Measurements from ENCODE around the gene GNG7.
A peak's percentile ranks its signal among the peaks of the same experiment; 100 is the strongest.

Gene GNG7

DNA sequence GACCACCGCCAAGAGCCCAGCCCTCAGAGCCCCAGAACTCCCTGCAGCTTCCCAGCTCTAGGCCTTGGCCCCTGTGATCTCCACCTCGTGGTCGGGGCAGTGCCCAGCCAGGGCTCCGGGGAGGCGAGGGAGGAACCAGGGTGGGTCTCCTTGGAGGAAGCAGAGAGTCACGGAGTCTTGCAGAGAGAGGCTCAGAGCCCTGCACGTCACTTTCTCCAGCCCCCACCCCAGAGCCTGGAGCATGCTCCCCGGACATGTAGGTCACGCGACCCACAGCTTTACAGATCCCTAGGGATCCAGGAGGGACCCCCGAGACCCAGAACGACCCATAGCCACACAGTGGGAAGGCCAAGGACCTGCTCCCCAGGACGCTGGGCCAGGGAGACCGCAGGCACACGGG, 214.7 kb downstream of the GNG7 start:
- no peak for DNase-seq (ENCODE audit: low spot score in 2 of 2)
- Mint-ChIP-seq H3K36me3 (ENCODE audit: insufficient read depth) (peaks cover 3% of the 10 kb centered on the region), H3K4me3 (no peak overlapping the region), H3K27me3 (peaks cover 34% of the 10 kb centered on the region), H3K4me1 (peaks cover 15% of the 10 kb centered on the region), H3K9me3 (peaks cover 6% of the 10 kb centered on the region), H3K27ac (ENCODE audit: low read depth) (no peak overlapping the region)
- ATAC-seq (replicated peaks; ENCODE audit: extremely low read depth, poor library complexity, severe bottlenecking): no peak

DNA sequence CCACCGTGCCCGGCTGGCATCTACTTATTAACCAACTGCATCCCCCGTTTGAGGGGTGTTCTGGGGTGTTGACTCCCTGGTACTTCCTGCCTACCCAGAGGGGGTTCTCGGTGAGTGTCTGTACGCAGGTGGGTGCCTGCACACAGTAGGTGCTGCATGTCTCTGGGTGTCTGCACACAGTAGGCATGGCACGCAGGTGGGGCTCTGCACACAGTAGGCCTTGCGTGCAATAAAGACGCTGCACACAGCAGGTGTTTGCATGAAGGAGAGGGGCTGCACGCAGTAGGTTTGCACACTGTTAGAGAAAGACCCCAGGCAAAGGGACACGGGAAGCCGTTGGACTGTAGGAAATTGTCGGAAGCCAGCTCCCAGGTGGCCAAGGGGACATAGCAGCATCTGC, 215.4 kb downstream of the GNG7 start:
- Mint-ChIP-seq H3K36me3 (ENCODE audit: insufficient read depth) (peaks cover 3% of the 10 kb centered on the region), H3K4me3 (no peak overlapping the region), H3K9me3 (peaks cover 6% of the 10 kb centered on the region), H3K27ac (ENCODE audit: low read depth) (no peak overlapping the region), H3K27me3 (peaks cover 26% of the 10 kb centered on the region), H3K4me1 (peaks cover 9% of the 10 kb centered on the region)
- no peak for DNase-seq (ENCODE audit: low spot score in 2 of 2)
- no peak for ATAC-seq (replicated peaks; ENCODE audit: extremely low read depth, poor library complexity, severe bottlenecking)

DNA sequence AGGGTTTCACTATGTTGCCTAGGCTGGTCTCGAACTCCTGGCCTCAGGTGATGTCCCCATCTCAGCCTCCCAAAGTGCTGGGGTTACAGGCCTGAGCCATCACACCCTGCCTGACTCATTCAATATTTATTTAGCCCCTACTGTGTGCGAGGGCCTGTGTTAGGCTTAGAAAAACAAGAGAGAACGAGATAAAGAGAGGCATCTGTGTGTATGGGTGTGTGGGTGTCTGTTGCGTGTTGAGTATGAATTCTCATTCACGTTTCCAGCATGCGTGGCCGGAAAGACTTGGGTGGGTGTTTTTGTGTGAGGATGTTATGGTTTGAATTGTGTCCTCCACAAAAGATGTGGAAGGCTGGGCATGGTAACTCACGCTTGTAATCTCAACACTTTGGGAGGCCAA, 217.1 kb downstream of the GNG7 start:
- peaks cover 9% of the 10 kb centered on the region for H3K4me1 Mint-ChIP-seq
- peaks cover 3% of the 10 kb centered on the region for H3K36me3 Mint-ChIP-seq (ENCODE audit: insufficient read depth)
- peaks cover 6% of the 10 kb centered on the region for H3K9me3 Mint-ChIP-seq
- no peak overlapping the region for H3K27ac Mint-ChIP-seq (ENCODE audit: low read depth)
- ATAC-seq (replicated peaks; ENCODE audit: extremely low read depth, poor library complexity, severe bottlenecking) (no peak), DNase-seq (ENCODE audit: low spot score in 2 of 2) (no peak)
- H3K4me3 Mint-ChIP-seq: no peak overlapping the region
- peaks cover 10% of the 10 kb centered on the region for H3K27me3 Mint-ChIP-seq

DNA sequence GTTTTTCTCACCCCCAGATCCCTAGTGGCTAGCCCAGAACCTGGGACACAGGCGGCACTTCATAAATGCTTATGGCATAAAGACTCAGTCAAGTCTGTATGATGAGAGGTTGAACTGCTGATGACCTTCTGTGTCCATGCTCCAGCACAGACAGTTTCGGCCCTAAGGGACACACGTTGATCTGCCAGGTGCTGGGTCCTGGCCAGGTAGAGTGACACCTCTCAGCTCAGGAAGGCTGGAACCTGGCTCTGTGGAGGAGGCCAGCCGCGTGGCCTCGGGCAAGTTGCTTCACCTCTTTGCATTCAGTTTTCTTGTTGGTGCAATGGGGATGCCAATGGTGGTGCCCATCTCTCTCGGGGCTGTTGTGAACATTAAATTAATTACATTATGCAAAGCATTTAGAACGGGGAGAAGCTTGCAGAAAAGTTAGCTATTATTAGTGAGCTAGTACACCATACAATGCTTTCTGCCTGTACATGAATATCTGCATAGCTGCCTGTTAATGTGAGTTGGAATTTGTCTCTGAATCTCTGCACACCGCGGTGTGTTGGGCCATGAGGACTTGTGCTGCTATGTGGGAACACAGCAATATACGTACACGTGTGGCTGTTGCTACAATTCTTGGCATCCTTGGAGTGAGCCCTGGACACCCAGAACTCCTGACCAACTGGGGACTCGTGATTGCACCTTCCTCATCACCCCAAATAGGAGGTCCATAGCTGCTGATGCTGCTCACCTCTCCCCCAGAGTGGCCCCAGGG, 218.1 kb downstream of the GNG7 start:
- Mint-ChIP-seq H3K27ac (ENCODE audit: low read depth) (no peak overlapping the region), H3K9me3 (peaks cover 6% of the 10 kb centered on the region), H3K4me1 (peaks cover 4% of the 10 kb centered on the region), H3K27me3 (peaks cover 2% of the 10 kb centered on the region), H3K36me3 (ENCODE audit: insufficient read depth) (no peaks in the 10 kb centered on the region), H3K4me3 (no peak overlapping the region)
- DNase-seq (ENCODE audit: low spot score in 2 of 2) (no peak), ATAC-seq (replicated peaks; ENCODE audit: extremely low read depth, poor library complexity, severe bottlenecking) (no peak)

DNA sequence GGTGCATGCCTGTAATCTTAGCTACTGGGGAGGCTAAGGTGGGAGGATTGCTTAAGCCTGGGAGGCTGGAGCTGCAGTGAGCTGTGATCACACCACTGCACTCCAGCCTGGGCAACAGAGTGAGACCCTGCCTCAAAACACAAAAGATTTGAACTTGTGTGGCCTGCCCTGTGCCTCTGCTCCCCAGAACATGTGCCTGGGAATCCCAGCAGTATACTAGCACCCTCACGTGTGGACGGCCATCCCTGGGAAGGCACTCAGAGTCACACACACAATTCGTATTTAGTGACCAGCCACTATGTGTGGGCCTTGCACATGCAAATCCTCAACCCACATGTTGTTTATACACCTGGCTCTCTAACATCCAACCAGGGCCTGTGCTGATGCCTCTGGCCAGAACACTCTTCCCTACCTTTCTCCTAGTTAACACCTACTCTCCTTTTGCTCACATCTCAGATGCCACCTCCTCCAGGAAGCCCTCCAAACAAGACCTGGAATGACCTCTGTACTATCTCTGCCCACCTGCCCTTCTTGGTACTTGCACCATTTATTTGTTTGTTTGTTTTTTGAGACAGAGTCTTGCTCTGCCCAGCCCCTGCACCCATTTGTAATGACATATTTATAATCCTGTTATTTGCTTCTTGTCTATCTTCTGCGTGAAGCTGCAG, 218.9 kb downstream of the GNG7 start:
- Mint-ChIP-seq H3K9me3 (peaks cover 6% of the 10 kb centered on the region), H3K4me1 (peaks cover 2% of the 10 kb centered on the region), H3K36me3 (ENCODE audit: insufficient read depth) (peaks cover 5% of the 10 kb centered on the region), H3K27ac (ENCODE audit: low read depth) (no peak overlapping the region), H3K27me3 (no peaks in the 10 kb centered on the region), H3K4me3 (no peak overlapping the region)
- ATAC-seq (replicated peaks; ENCODE audit: extremely low read depth, poor library complexity, severe bottlenecking) (no peak), DNase-seq (ENCODE audit: low spot score in 2 of 2) (no peak)

DNA sequence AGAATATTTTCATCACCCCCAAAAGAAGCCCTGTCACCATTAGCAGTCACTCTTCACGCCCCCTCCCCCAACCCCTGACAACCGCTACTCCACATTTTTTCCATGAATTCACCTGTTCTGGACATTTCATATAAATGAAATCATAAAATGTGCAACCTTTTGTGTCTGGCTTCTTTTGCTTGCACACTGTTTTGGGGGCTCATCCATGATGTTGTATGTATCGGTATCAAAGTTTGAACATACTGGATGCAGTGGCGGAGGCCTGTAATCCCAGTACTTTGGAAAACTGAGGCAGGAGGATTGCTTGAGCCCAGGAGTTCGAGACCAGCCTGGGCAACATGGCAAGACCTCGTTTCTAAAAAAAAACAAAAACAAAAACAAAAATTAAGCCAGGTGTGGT, 219.4 kb downstream of the GNG7 start:
- Mint-ChIP-seq H3K4me3 (no peak overlapping the region), H3K27me3 (no peaks in the 10 kb centered on the region)
- no peak for ATAC-seq (replicated peaks; ENCODE audit: extremely low read depth, poor library complexity, severe bottlenecking)

DNA sequence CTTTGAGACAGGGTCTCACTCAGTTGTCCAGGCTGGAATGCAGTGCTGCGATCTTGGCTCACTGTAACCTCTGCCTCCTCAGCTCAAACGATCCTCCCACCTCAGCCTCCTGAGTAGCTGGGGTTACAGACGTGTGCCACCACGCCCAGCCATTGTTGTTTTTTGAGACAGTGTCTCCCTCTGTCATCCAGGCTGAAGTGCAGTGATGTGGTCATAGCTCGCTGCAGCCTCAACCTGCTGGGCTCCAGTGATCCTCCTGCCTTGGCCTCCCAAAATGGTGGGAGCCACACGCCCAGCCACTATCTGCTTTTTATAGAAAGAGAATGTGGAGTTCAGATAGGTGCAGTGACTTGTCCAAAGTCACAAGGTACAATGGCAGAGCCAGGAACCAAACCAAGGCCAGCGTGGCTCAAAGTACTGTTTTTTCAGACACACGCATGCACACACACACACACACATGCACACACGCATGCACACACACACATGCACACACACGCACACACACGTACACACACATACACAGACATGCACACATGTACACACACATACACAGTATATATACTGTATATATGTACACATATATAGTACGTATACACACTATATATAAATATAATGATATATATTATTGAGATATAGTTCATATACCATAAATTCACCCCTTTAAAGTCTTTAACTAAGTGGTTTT, 220.0 kb downstream of the GNG7 start:
- Mint-ChIP-seq H3K4me1 (peaks cover 12% of the 10 kb centered on the region), H3K36me3 (ENCODE audit: insufficient read depth) (peaks cover 16% of the 10 kb centered on the region), H3K9me3 (peaks cover 6% of the 10 kb centered on the region), H3K27ac (ENCODE audit: low read depth) (no peak overlapping the region), H3K4me3 (no peak overlapping the region), H3K27me3 (no peaks in the 10 kb centered on the region)
- DNase-seq (ENCODE audit: low spot score in 2 of 2) (no peak), ATAC-seq (replicated peaks; ENCODE audit: extremely low read depth, poor library complexity, severe bottlenecking) (no peak)

More for the DNA sequence above, 219.4 kb downstream of the GNG7 start:
- Mint-ChIP-seq H3K36me3 (ENCODE audit: insufficient read depth) (peaks cover 10% of the 10 kb centered on the region), H3K4me1 (peaks cover 6% of the 10 kb centered on the region), H3K9me3 (peaks cover 6% of the 10 kb centered on the region), H3K27ac (ENCODE audit: low read depth) (no peak overlapping the region)
- no peak for DNase-seq (ENCODE audit: low spot score in 2 of 2)

DNA sequence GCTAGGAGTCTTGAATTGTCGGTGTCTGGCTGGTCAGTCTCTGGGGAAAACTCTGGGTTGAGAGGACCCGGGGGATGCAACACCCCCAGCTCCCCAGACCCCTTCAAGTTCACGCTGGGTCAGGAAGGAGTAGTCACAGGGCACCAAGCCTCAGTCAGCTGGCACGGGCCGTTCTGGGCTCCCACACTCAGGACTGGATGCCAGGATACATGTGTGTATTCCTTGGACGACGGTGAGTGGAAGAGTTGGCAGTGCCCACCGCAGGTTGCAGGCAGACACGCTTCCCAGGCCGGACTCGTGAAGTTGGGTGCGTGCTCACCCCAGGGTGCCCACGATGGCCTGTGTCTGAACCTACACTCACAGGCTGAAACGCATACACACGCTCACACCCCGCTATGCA, 221.0 kb downstream of the GNG7 start:
- peaks cover 6% of the 10 kb centered on the region for H3K9me3 Mint-ChIP-seq
- H3K4me3 Mint-ChIP-seq: no peak overlapping the region
- H3K4me1 Mint-ChIP-seq: peaks cover 21% of the 10 kb centered on the region
- H3K27me3 Mint-ChIP-seq: no peaks in the 10 kb centered on the region
- ATAC-seq (replicated peaks; ENCODE audit: extremely low read depth, poor library complexity, severe bottlenecking) (no peak), DNase-seq (ENCODE audit: low spot score in 2 of 2) (no peak)
- no peak overlapping the region for H3K27ac Mint-ChIP-seq (ENCODE audit: low read depth)
- peaks cover 26% of the 10 kb centered on the region for H3K36me3 Mint-ChIP-seq (ENCODE audit: insufficient read depth)

DNA sequence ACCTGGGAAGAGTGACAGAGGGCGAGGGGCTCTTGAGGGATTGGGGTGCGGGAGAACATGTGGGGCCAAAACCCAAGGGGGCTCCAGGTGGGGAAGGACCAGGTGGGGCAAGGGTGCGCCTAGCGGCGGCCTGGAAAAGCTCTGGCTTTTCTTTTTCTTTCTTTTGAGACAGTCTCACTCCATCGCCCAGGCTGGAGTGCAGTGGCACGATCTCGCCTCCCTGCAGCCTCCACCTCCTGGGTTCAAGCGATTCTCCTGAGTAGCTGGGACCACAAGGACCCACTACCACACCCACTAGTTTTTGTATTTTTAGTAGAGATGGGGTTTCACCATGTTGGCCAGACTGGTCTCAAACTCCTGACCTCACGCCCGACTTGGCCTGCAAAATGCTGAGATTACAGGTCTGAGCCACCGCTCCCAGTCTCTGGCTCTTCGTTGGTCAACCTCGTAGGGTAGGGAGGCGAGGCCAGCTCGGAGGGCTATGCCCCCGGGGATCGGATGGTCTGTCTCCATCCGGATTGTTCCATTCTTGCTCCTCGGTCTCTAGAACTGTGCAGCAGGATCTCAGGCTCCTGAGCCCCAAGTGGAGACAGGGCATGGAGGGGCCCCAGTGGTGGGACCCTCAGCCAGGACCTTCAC, 222.8 kb downstream of the GNG7 start:
- no peak for ATAC-seq (replicated peaks; ENCODE audit: extremely low read depth, poor library complexity, severe bottlenecking)

DNA sequence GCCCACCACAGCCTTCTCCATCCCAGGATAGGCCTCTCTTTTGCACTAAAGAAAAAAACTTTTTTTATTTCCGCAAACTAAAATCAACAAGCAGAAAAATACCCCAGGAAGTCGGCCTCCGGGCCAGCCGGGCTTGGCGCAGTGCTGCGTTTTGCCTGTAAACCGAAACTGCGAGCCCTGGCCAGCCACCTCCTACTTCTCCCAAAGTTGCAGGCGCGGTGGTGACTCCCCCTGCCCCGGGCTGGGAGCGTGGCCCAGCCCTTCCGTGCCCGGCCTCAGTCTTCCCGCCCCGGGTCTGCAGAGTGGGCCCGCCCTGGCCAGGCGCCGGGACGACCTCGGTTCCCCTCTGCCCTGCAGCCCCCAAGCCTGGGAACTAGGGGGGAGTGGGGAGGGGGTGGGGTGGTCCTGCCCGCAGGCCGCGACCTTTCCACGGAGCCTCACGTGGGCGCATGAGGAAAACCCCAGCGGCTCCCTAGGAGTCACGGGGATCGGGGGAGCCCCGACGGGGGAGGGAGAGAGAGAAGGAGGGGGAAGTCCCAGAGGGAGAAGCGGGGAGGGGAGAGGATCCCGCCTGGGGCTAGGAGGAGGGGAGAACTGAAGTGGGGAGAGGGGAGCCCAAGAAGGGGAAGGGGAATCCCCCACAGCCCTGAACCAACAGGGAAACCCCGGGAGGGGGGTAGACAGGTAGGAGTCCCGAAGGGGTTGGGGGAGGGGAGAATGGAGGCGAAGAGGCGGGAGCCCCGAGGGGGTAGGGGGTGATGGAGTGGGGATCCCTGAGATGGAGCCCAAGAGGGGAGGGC, 223.5 kb downstream of the GNG7 start:
- H3K4me1 Mint-ChIP-seq: peaks cover 33% of the 10 kb centered on the region
- ATAC-seq (replicated peaks; ENCODE audit: extremely low read depth, poor library complexity, severe bottlenecking) (peak; percentile 25), DNase-seq (ENCODE audit: low spot score in 2 of 2) (peak; percentile 47 to 57)
- H3K36me3 Mint-ChIP-seq (ENCODE audit: insufficient read depth): peaks cover 38% of the 10 kb centered on the region
- H3K27ac Mint-ChIP-seq (ENCODE audit: low read depth): peak overlapping the region; percentile 98
- H3K4me3 Mint-ChIP-seq: peak overlapping the region; percentile 99
- H3K9me3 Mint-ChIP-seq: peaks cover 4% of the 10 kb centered on the region
- H3K27me3 Mint-ChIP-seq: no peaks in the 10 kb centered on the region

More for the DNA sequence above, 222.8 kb downstream of the GNG7 start:
- no peak for DNase-seq (ENCODE audit: low spot score in 2 of 2)
- Mint-ChIP-seq H3K4me1 (peaks cover 33% of the 10 kb centered on the region), H3K36me3 (ENCODE audit: insufficient read depth) (peaks cover 38% of the 10 kb centered on the region), H3K9me3 (peaks cover 6% of the 10 kb centered on the region), H3K4me3 (peak overlapping the region; percentile 99), H3K27ac (ENCODE audit: low read depth) (peak overlapping the region; percentile 41), H3K27me3 (no peaks in the 10 kb centered on the region)

DNA sequence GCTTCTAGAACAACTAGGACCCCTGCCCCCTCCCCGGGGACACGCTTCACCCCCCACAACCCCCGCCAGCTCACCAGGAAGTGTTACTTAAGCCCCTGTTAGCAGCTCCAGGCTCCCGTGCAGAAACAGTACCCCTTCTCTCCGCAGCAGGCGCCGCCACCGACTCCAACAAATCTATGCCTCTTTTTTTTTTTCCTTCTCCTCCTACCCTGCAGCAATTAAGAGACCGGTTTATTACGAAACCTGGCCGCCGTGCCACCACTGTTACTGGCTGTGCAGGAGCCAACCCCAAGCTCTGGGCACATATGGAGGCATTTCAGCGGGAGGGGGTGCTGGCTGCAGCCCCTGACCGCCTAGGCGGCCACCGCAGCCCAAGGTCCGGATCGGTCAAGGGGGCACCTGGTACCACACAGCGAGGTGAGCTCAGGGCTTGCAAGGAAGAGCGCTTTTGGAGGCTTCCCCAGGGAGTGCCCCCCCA, 224.2 kb downstream of the GNG7 start:
- peak; percentile 40 for ATAC-seq (replicated peaks; ENCODE audit: extremely low read depth, poor library complexity, severe bottlenecking)
- DNase-seq (ENCODE audit: low spot score in 2 of 2): peak; percentile 39 to 54
- H3K4me3 Mint-ChIP-seq: peak overlapping the region; percentile 99
- H3K36me3 Mint-ChIP-seq (ENCODE audit: insufficient read depth): peaks cover 38% of the 10 kb centered on the region
- H3K27me3 Mint-ChIP-seq: no peaks in the 10 kb centered on the region
- H3K9me3 Mint-ChIP-seq: no peaks in the 10 kb centered on the region
- H3K4me1 Mint-ChIP-seq: peaks cover 33% of the 10 kb centered on the region
- peak overlapping the region; percentile 98 for H3K27ac Mint-ChIP-seq (ENCODE audit: low read depth)

DNA sequence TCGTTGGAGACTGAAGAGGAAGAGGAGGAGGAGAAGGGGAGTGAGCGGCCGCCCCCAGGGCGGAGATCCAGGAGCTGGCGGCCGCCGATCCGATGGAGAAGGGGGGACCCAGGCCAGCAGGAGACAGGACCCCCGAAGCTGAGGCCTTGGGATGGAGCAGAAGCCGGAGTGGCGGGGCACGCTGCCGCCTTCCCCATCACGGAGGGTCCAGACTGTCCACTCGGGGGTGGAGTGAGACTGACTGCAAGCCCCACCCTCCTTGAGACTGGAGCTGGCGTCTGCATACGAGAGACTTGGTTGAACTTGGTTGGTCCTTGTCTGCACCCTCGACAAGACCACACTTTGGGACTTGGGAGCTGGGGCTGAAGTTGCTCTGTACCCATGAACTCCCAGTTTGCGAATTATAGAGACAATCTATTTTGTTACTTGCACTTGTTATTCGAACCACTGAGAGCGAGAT, 224.7 kb downstream of the GNG7 start:
- H3K4me3 Mint-ChIP-seq: peak overlapping the region; percentile 99
- DNase-seq (ENCODE audit: low spot score in 2 of 2) (no peak), ATAC-seq (replicated peaks; ENCODE audit: extremely low read depth, poor library complexity, severe bottlenecking) (no peak)
- H3K27ac Mint-ChIP-seq (ENCODE audit: low read depth): peak overlapping the region; percentile 98
- no peaks in the 10 kb centered on the region for H3K9me3 Mint-ChIP-seq
- peaks cover 33% of the 10 kb centered on the region for H3K4me1 Mint-ChIP-seq
- H3K27me3 Mint-ChIP-seq: no peaks in the 10 kb centered on the region
- H3K36me3 Mint-ChIP-seq (ENCODE audit: insufficient read depth): peaks cover 38% of the 10 kb centered on the region

All from central memory CD8-positive, alpha-beta T cell (primary cell).